LHCN-M2 (cell line): ENCODE results near the gene NOXRED1. TPM values are rescaled to one million over a fixed set of nuclear protein-coding genes. Genes with fewer than 3 reads are reported as not detected.

Experiments
- DNase-seq: peaks from one replicate; pipeline ENCODE4 v3.0.0-alpha.2; 2012; ENCODE audit warnings: low read depth
- total RNA-seq: library from RNA; depleted of rRNA; stranded (reverse); fragments of >200 nt; gene quantifications from 2 replicates; pipeline ENCODE4 v1.2.3, GENCODE V29; 2014

Gene NOXRED1
- total RNA-seq, 1 experiment from 2014 or later = 0.06 TPM

DNA sequence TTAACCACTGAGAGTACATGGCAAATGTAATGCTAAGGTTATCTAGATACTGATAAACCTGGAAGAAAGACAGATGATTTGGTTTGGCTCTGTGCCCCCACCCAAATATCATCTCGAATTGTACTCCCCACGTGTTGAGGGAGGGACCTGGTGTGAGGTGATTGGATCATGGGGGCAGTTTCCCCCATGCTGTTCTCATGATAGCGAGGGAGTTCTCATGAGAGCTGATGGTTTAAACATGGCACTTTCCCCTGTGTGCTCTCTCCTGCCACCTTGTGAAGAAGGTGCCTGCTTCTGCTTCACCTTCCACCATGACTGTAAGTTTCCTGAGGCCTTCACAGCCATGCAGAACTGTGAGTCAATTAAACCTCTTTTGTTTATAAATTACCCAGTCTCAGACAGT, 14.2 kb downstream of the NOXRED1 start:
- no peak for DNase-seq

DNA sequence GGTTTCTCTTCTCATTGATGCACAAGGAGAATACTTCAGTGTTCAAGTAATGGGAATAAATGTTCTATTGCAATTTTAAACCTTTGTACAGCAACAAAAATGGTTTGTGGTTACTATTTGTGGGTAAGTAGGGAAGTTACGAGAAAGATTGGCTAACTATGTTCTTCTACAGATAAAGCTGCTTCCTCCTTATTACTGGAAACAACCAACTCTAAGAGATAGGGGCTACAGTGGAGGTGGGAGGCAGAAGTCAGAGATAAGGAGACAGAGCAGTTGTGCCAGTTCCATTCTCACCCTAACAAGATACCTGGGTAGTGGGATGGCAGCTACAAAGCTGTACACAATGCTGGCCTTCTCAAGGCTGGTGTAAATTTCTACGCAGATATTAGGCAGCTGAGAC, 16.2 kb downstream of the NOXRED1 start:
- DNase-seq = no peak

DNA sequence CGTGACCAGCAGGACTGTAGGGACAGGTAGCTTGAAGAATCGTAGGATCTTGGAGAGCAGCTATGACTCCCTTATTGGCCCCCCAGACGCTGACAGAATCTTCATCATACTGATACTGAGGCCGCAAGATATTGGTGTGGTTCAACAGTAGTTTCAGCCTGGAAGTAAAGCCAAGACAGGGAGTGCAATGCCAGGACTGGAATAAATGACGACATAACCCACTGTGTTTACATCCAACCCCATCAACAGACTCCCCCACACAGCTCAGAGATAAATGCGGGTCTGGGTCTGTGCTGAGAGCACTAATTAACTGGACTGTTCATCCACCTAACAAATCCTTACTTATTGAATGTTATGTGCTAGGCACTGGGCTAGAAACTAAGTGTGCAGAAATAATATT, 16.6 kb downstream of the NOXRED1 start:
- no peak for DNase-seq

DNA sequence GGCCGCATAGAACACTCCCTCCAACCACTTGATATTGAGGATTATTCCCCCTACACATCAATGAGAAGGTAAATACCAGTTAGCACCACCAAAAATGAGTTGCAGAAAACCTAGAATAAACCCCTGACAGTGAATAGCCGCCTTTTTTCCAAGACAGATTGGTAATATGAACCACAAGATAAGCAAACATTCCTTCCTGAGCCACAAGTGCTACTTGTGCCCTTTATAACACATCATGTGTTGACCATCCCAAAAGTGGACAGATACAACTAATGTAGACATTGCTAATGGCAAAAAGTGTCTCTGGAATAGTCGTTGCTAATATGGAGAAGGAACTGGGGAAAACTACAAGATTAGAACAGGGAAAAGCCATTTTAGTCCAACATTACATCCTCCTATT, 17.2 kb downstream of the NOXRED1 start:
- DNase-seq = no peak

DNA sequence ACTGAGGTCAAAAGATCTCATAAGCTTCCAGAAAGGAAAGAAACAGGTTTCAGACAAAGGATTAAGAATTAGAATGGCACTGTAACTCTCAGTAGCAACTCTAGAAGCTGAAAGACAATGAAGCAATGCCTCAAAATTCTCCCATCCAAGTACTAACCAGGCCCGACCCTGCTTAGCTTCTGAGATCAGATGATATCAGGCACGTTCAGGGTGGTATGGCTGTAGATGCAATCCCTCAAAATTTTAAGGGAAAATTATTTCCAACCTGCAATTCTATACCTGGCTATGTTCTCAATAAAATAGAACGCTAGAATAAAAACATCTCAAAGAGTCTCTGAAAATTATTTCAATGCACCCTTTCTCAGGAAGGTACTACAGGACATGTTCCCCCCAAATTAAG, 19.6 kb downstream of the NOXRED1 start:
- DNase-seq = no peak

DNA sequence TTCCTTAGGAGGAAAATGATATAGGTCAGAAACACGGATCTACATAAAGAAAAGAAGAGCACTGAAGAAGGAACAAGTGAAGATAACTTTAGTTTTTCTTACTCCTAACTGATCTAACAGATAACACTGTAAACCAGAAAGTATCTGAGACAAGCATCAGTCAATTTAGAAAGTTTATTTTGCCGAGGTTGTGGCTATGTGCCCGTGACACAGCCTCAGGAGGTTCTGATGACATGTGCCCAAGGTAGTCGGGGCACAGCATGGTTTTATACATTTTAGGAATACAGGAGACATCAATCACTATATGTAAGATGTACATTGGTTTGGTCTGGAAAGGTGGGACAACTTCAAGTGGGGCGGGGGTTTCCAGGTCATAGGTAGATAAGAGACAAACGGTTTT, 23.1 kb downstream of the NOXRED1 start:
- no peak for DNase-seq

DNA sequence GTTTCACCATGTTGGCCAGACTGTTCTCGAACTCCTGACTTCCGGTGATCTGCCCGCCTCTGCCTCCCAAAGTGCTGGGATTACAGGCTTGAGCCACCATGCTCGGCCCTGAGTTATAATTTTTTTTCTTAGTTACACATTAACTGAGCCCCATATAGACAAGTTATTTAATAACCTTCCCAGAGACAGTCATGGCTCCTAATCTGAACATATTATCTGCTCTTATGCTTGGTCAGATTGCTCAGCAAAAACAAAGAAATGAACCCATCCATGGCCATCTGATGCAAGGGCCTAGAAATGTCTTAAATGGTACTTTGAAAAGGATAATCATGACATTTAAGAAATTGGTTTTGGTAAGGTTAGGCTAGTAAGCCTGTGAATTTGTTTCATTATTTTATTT, 33.1 kb downstream of the NOXRED1 start:
- DNase-seq = no peak

DNA sequence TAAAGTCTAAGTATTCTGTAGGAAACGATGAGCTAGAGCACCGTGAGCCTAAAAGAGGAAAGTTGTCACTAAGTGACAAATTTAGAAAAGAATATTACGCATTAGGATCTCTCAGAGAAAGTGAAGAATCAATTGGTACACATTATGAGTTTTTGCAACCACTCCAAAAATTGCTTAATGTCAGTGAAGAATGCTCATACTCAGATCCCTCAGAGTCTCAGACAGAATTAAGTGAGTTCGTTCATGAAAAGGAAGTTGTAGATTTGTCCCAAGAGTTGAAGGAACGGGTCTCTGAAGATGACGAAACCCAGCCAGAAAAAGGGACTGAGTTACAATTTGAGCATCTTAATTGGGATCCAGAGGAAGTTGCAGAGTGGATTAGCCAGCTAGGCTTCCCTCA, 44.6 kb downstream of the NOXRED1 start:
- no peak for DNase-seq

DNA sequence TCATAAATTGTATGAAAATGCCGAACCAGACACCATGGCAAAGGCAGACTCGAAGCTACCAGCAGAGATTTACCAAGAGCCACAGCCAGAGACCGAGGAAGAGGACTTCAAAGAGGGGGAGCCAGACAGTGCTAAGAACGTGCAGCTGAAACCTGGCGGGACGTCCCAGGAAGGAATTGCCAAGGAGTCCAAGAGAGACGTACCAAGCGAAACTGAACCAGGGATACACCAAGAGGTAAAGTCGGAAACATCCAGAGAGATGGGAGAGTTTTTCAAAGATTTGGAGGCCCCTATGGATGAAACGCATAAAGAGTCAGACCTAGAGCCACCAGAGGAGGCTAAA, 45.9 kb downstream of the NOXRED1 start:
- peak; percentile 8 for DNase-seq

DNA sequence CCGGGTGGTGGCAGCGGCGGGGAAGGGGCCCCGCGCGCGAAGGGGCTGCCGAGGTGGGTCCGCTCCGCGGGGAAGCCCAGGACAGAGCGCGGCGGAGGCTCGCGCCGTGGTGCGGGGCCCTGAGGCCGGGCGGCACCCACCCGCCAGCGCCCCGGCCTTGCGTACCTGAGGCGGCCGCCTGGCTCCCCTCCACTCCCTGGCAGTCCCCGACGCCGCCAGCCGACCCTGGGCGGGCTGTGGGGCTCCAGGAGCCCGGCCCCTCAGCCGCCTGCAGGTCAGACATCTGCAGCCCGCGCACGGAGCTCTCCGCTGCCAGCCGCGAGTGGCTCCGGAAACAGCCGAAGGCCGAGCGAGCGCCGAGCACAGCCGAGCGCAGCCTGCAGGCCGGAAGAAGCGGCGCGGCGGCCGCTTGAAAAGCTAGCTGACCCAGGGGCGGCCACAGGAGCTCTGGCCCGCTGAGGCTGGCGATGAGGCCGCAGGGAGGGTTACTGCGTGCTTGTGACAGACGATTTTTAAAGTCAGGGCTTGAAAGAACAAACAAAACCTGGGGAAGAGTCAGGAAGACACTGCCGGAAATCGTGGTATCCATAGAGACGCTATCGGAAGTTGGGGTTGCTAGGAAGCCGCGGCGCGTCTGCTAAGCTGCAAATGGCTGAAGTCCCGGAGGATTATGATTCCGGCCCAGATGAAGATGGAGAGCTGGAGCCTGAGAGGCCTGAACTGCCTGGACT, 46.4 kb downstream of the NOXRED1 start, which contains the start of the genes SAMD15 and TMED8:
TSS of gene SAMD15 (plus strand) at position 609 of the 731 bp plus-strand sequence. CDS start at position 649, 40 bp downstream.
TSS of gene TMED8 (minus strand) at position 324 of the 731 bp plus-strand sequence. CDS start at position 283, 41 bp downstream.
- peak; percentile 78 for DNase-seq

DNA sequence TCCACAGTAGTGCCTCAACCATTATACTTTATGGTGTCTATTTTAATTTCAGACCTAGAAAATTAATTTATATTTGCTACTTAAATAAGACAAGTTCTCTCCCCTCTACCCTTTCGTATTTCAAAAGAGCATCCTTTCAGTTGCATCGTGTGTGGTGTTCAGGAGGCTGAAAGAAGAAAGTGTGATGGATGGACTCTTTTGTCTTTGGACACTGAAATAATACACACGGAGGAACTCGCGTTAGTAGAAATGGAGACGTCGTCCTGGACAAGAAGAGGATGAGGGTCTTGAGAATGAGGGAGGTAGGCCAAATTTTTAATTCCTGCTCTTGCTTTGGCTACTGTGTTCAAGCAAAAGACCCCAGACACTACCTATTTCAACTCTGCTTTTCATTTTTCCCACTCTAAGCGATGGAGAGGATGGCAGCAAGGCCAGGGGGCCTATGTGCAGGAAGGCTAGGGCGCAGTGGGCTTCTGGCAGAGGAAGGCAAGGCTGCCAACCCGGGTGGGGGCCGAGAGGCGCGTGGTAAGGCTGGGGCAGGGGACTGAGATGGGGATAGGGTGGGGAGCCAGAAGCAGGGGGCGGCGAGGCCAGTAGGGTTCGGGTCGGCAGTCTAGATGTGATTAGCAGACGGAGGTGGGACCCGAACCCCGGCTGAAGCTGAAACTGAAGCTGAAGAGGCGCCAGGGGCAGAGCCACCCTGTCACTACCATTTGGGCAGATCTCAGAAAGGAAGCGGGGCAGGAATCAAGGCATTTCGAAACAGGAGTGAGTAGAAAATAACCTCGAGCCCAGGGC, 47.2 kb downstream of the NOXRED1 start:
- DNase-seq = peak; percentile 12

DNA sequence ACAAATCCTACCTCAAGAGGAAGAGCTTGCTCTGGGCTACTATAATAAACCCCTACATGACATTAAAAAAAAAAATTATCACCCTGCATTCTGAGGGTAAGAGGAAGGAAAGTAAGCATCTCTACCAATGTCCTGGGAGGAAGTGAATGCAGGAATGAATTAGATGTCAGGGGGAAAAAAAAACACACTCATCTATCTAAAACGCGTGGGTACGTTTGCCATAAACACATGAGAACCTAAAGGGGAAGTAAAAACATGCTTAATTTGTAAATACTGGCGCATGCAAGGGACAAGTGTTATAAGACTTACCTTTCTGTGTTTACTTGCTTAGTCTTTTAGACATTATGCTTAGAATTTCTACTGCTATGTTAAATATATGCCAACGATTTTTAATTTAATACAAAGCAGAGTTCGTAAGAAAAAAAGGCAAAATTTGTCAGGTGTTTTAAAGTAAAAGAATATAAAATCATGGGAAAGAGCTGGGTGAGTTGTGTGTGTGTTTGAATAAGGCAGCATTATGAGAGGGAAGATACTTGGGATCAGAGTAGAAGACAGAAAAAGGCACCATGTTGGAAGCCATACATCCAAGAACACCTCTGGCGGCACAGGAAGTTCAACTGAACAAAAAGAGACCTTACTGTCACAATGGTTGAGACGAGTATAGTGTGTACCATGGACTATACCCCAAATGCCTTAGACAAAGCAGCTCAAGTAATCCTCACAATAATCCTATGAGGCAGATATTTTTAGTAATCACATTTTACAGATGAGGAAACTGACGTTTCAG, 48.0 kb downstream of the NOXRED1 start:
- no peak for DNase-seq

DNA sequence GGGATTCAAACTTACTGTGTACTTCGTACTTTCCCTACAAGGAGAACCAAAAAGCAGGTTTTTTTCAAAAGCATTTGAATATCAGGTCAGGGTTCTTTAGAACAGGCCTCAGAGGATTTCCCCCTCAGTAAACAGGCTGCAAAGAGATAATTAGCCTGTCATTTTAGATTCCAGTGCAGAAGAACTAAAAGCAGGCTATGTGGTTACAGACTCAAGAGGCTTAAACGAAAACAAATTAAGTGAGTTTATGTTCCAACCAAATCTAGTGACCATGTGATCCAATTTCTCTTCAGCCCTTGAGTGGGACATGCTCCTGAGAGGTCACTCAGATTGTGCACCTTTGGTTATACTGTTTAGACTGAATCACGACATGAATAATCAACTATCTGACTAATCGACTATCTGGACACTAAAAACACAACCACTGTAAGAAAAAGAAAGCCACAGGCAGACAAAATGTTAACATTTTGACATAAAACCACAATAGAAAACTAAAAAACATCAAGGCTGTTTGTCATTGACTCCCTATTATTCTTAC, 51.0 kb downstream of the NOXRED1 start:
- DNase-seq = peak; percentile 42

DNA sequence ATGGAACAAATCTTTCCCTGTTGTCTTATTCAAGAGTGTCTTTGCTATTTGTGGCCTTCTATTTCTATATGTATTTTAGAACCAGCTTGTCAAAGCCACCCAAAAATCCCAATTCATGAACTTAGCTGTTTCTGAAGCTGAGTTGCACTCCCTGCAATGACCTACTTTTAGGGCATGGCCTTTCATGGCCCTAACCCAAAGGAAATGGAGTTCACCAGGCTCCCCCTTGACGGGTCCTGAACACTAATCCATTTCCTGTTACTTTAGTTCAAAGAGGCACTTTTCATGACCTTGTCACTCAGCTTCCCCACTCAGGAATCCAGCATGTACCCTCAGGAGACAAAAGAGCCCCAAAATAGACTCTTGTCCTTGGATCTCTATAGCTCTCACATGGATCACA, 54.0 kb downstream of the NOXRED1 start:
- no peak for DNase-seq

DNA sequence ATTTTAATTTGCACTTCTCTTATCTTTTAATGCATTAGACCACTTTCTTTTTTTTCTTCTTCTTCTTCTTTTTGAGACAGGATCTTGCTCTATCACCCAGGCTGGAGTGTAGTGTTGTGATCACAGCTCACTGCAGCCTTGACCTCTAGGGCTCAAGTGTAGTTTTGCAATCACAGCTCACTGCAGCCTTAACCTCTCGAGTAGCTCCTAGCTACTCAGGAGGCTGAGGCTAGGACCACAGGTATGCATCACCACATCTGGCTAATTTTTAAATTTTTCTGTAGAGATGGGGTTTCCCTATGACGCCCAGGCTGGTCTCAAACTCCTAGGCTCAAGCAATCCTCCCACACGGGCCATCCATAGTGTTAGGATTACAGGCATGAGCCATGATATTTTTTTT, 59.2 kb downstream of the NOXRED1 start:
- DNase-seq = no peak

DNA sequence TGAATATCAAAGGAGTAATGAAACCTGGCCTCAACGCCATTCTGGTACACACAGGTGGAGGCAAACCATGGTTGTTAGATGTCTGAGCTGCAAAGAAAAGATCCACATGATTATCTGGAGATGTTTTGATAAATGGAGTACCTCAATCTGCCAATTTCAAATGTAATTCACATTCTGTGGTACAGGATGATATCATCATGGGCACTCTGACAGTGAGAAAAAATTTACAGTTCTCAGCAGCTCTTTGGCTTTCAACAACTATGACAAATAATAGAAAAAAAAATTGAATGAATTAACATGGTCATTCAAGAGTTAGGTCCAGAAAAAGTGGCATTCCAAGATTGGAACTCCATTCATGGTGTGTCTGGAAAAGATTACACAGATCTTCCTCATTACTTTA, 63.7 kb downstream of the NOXRED1 start:
- no peak for DNase-seq

DNA sequence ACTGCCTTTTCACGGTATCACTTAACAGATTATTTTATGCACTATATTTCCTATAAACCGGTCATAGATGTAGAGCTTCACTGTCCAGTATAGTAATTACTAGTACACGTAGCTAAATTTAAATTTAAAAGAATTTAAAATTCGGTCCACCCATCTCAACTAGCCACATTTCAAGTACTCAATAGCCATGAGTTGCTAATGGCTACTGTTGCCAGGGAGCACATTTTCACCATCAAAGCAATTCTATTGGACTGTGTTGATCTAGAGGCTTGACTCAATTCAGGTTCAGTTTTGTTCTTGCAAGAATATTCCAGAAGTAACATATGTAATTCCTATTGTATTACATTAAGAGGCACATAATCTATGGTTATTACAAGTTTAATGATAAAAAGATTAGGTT, 66.4 kb downstream of the NOXRED1 start:
- DNase-seq = no peak

DNA sequence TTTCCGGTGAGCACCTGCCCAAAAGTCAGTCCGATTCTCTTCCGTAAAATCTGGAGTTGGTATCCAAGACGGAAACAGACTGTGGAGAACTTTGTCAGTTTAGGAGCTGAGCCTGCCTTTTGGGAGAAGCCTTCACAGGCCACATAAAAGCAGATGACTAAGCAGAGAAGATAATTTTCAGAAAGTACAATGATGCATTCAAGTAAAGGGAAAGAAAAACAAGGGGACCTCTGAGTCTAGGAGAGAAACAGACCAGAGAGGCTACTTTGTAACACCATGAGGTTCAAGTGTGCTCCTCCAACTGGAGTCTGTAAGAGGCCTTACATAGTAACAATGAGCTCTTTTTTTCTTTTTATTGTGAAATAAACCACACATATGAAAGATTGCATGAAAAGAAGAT, 67.5 kb downstream of the NOXRED1 start:
- DNase-seq = no peak

DNA sequence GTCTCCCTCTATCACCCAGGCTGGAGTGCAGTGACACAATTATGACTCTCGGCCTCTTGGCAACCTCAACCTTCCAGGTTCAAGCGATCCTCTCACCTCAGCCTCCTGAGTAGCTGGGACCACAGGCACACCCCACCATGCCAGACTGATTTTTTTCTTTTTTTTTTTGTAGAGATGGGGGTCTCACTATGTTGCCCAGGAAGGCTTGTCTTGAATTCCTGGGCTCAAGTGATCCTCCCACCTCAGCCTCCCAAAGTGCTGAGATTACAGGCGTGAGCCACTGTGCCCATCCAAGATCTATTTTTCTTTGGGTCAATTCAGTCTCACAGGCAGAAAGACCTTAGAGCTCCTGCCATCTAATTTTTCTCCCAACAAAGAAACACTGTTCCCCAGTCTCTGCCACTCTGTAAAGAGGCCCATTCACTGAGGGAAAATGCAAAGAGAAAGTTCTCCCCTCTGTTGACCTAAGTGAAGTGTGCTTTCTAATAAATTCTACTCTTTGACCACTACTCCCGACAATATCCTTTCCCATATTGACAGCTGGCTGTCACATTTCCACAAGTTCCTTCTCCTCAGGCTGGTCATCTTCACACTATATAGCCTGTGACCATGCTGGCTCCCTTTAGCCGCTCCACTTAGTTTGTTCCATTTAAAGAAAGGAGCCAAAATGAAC, 69.7 kb downstream of the NOXRED1 start:
- no peak for DNase-seq

DNA sequence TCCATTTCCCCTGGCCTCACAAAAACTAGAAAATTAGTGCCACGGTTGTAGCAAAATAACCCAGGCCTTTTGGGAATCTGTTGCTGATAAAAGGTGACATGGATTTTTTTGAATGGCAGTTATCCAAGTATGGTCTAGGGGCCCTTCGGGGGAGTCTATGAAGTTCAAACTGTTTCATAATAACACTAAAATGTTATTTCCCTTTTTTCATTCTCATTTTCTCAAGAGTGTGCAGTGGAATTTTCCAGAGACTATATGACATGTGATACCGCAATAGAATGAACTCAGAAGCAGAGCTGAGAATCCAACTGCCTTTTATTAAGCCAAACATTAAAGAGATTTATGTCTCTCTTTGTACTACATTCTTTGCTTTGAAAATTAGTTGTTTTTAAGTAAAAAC, 75.6 kb downstream of the NOXRED1 start:
- no peak for DNase-seq

DNA sequence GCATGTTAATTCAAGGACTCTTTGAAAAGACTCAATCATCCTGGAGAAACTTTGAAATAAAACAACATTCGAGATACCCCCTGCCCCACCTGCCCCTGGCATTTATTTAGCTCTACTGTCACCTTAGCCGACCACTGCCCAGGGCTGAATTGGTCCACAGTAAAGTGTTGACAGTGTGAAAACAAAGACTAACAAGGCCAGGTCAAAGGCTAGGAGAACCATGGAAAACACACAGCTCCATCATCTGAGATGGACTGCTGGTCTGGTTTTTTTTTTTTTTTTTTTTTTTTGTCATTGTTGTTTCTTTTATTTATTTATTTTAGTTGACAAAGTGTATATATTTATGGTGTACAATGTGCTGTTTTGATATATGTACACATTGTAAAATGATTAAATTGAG, 76.8 kb downstream of the NOXRED1 start:
- no peak for DNase-seq
